ENCODE results near the gene TUBA4A.

The TUBA4A gene

GRCh38 chr2:219248845-219249202 lies 4.9 kb downstream of the TUBA4A start:
- no peak overlapping the region for H3K4me3 ChIP-seq (replicated peaks; ENCODE audit: low read depth, low read length)
- DNase-seq (ENCODE audit: extremely low read depth, low read depth): no peak
- no peak for TF ChIP-seq CTCF (IDR thresholded peaks at IDR 0.05; ENCODE audit: low read depth, low read length, missing control alignments)

- no peak for DNase-seq (ENCODE audit: extremely low read depth, low read depth)
- H3K4me3 ChIP-seq (replicated peaks; ENCODE audit: low read depth, low read length): no peak overlapping the region
- TF ChIP-seq CTCF (IDR thresholded peaks at IDR 0.05; ENCODE audit: low read depth, low read length, missing control alignments): no peak
These were observed 5.8 kb downstream of the TUBA4A start for GRCh38 chr2:219247678-219248642.

- no peak for DNase-seq (ENCODE audit: extremely low read depth, low read depth)
- H3K4me3 ChIP-seq (replicated peaks; ENCODE audit: low read depth, low read length): peak overlapping the region; percentile 84; the same call in 1 of the 2 replicates
- TF ChIP-seq CTCF (IDR thresholded peaks at IDR 0.05; ENCODE audit: low read depth, low read length, missing control alignments): no peak
These were observed 7.2 kb downstream of the TUBA4A start for GRCh38 chr2:219246559-219246958.

- peak overlapping the region; percentile 84 for H3K4me3 ChIP-seq (replicated peaks; ENCODE audit: low read depth, low read length)
These were observed 7.9 kb downstream of the TUBA4A start for GRCh38 chr2:219245899-219246230.

GRCh38 chr2:219245148-219245898 lies 8.4 kb downstream of the TUBA4A start, which contains the start of the genes GLB1L and STK16:
Gene GLB1L (minus strand): TSS chr2:219245444. CDS start chr2:219243573, 1,871 bp downstream.
Gene STK16 (plus strand): TSS chr2:219245479. CDS start chr2:219246000, 521 bp downstream.
- no peak for TF ChIP-seq CTCF (IDR thresholded peaks at IDR 0.05; ENCODE audit: low read depth, low read length, missing control alignments)
- peak within 1 kb of the TSS; percentile 84 for H3K4me3 ChIP-seq (replicated peaks; ENCODE audit: low read depth, low read length)
- DNase-seq (ENCODE audit: extremely low read depth, low read depth): peak; percentile 81

More at GRCh38 chr2:219245899-219246230, 7.9 kb downstream of the TUBA4A start:
- TF ChIP-seq CTCF (IDR thresholded peaks at IDR 0.05; ENCODE audit: low read depth, low read length, missing control alignments): no peak
- no peak for DNase-seq (ENCODE audit: extremely low read depth, low read depth)

GRCh38 chr2:219244789-219245147 lies 8.9 kb downstream of the TUBA4A start:
- no peak for TF ChIP-seq CTCF (IDR thresholded peaks at IDR 0.05; ENCODE audit: low read depth, low read length, missing control alignments)
- peak overlapping the region; percentile 84 for H3K4me3 ChIP-seq (replicated peaks; ENCODE audit: low read depth, low read length)
- DNase-seq (ENCODE audit: extremely low read depth, low read depth): no peak
